Activated T-helper 1 cell treated with anti-CD3 and anti-CD28 coated beads, Interleukin-12 subunit alpha, Interleukin-12 subunit beta, Interleukin-2, Interleukin-4 antibody, amounts not matched to agents 30 ng/mL and 10 ng/mL and 1 ng/mL, durations not matched to agents 14 hours and 24 hours and 36 hours (primary cell): ENCODE measurements around the gene HOXA4. TPM values are rescaled to one million over a fixed set of nuclear protein-coding genes. Genes with fewer than 3 reads are reported as not detected.
A peak's percentile ranks its signal among the peaks of the same experiment; 100 is the strongest.

Experiments
- DNase-seq: peaks from one replicate; pipeline ENCODE4 v3.0.0; 2021; ENCODE audit warnings: low spot score
- H3K27ac Mint-ChIP-seq: one replicate; pipeline ENCODE4 v1.8.0; 2021; ENCODE audit warnings: mild to moderate bottlenecking, mixed read lengths
- H3K27me3 Mint-ChIP-seq: one replicate; pipeline ENCODE4 v1.8.0; 2022; ENCODE audit warnings: mild to moderate bottlenecking, moderate library complexity, mixed read lengths; ENCODE audit not compliant: insufficient read depth
- H3K36me3 Mint-ChIP-seq: one replicate; pipeline ENCODE4 v1.8.0; 2021; ENCODE audit warnings: low read depth, mixed read lengths
- H3K4me1 Mint-ChIP-seq: one replicate; pipeline ENCODE4 v1.8.0; 2021; ENCODE audit warnings: low read depth, mixed read lengths
- H3K4me3 Mint-ChIP-seq: one replicate; pipeline ENCODE4 v1.8.0; 2021; ENCODE audit warnings: mild to moderate bottlenecking, moderate library complexity, mixed read lengths
- H3K9me3 Mint-ChIP-seq: one replicate; pipeline ENCODE4 v1.8.0; 2021; ENCODE audit warnings: mixed read lengths
- intact Hi-C: fragments of 100-400 bp; cut with micrococcal nuclease; formaldehyde crosslinking; loops from one replicate; pipeline ENCODE4 v1.15.1; 2024
- total RNA-seq: library from RNA; stranded (reverse); gene quantifications from 2 replicates; pipeline ENCODE4 v1.2.3, GENCODE V29; 2022

Gene HOXA4
- total RNA-seq, 1 donor from 2014 or later, result not detected

GRCh38 chr7:27108390-27109127, 22.0 kb downstream of the HOXA4 start:
- H3K36me3 Mint-ChIP-seq, result no peaks in the 10 kb centered on the region
- DNase-seq, result no peak
- H3K9me3 Mint-ChIP-seq, result no peaks in the 10 kb centered on the region
- peaks cover 18% of the 10 kb centered on the region for H3K27me3 Mint-ChIP-seq
- peaks cover 5% of the 10 kb centered on the region for H3K4me1 Mint-ChIP-seq
- intact Hi-C loops, result no loop called here
- H3K4me3 Mint-ChIP-seq, result no peak overlapping the region
- no peak overlapping the region for H3K27ac Mint-ChIP-seq

- no peak overlapping the region for H3K4me3 Mint-ChIP-seq
- H3K4me1 Mint-ChIP-seq, result peaks cover 9% of the 10 kb centered on the region
- H3K9me3 Mint-ChIP-seq, result no peaks in the 10 kb centered on the region
- H3K36me3 Mint-ChIP-seq, result no peaks in the 10 kb centered on the region
- no peak overlapping the region for H3K27ac Mint-ChIP-seq
- intact Hi-C loops, result no loop called here
- no peak for DNase-seq
- peaks cover 27% of the 10 kb centered on the region for H3K27me3 Mint-ChIP-seq
These were observed 22.9 kb downstream of the HOXA4 start for GRCh38 chr7:27107391-27108381.

GRCh38 chr7:27106901-27107240, 23.7 kb downstream of the HOXA4 start:
- peaks cover 33% of the 10 kb centered on the region for H3K27me3 Mint-ChIP-seq
- H3K27ac Mint-ChIP-seq, result no peak overlapping the region
- H3K9me3 Mint-ChIP-seq, result no peaks in the 10 kb centered on the region
- no peak overlapping the region for H3K4me3 Mint-ChIP-seq
- intact Hi-C loops, result no loop called here
- H3K36me3 Mint-ChIP-seq, result no peaks in the 10 kb centered on the region
- H3K4me1 Mint-ChIP-seq, result peaks cover 13% of the 10 kb centered on the region
- DNase-seq, result no peak

DNA sequence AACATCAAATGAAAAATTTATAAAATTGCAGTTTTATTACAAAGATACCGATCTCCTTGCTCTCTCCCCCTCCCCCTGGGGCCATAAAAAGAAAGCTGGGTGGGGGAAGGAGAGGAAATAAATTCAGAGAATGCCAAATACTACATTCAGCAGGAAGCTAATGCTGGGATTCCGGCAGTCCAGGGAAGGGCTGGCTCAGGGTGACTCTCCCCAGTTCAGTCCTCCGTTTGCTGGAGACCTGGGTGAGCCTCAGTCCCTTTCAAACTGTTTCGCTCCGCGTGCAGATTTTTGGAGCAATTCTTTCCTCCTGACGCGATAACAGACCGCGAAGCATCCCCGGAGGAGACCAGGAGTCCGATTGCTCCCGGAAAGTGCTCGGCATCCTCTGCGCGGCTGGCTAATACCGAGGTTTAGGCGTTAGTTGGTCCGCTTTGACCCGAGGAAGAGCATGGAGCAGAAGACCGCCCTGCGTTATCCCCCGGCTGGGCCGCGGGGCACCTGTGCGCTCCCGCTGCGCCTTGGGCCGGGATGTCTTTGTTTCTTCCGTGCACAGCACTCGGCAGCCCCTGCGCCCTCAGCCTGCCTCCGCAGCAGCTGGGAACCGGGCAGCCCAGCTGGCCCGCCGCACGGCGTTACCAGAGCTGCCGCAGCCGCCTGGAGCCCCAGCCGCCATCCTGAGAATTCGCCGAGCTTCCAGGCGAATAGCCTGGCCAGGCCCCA, 24.2 kb downstream of the HOXA4 start:
- H3K4me1 Mint-ChIP-seq, result peaks cover 13% of the 10 kb centered on the region
- H3K9me3 Mint-ChIP-seq, result no peaks in the 10 kb centered on the region
- peaks cover 39% of the 10 kb centered on the region for H3K27me3 Mint-ChIP-seq
- no peak overlapping the region for H3K4me3 Mint-ChIP-seq
- H3K36me3 Mint-ChIP-seq, result no peaks in the 10 kb centered on the region
- DNase-seq, result no peak
- intact Hi-C loops, result no loop called here
- no peak overlapping the region for H3K27ac Mint-ChIP-seq

DNA sequence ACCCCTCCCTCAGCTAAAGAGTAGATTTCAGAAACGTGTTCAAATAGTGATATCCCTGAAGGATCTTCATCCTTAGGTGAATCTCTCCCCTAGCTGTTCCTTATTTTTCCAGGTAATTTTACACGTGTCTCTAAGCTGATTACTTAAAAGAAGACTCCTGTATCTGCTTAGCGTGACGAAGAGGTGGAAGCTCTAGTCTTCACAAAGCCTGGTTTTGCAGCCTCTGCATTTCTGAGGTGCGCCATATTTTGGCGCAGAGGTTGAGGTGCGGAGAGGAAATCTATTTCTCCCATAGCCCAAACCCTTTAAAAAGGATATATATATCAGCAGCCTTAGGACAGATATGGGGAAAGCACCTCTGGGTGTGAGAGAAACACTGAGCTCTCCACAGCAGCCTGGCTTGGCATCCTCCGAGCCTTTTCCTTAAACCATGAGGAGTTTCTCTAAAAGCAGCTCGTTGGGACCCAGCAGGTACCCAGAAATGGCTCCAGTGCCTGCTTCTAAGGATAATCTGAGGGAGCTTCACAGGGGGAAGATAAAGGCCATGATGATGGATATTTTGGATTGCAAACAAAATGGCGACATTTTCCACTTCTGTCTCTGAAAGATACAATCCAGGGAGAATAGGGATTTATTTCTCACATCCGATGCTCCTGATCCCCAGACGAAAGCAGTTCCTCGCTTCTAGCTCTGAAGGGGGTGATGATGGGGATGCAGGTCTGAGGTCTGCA, 25.1 kb downstream of the HOXA4 start:
- Mint-ChIP-seq H3K27me3 (peaks cover 47% of the 10 kb centered on the region), H3K27ac (no peak overlapping the region)
- intact Hi-C loops, result no loop called here

DNA sequence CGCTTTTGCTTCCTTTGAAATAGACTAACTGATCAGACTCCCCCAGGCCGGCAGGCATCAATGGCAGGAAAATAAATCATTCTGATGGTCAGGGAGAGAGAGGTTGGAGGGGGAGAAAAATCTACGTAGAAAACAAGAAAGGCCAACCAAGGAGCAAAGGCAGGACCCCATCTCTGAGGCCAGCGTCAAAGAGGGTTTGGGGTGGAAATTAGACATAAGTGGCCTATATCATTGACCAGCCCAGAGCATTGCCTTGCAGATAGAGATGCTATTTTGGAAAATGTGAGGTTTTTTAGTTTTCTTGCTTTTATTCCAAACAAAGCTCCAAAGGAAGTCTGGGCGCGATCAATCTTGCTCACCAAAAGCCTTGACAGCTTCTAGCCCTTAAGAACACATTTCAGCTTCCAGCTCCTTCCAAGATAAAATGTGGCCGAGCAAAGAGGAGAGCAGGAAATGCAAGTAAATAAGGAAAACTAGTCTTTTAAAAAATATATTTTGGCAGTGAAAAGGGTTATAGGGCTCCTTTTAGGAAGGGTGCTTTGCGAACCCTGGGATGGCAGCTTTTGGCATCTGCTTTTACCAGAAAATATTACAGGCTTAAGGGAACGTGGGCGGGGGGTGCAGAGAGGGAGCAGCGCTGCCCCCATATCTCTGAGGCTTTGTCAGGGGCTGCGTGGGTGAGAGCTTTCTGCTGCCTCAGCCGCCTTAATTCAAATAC, 26.1 kb downstream of the HOXA4 start:
- peaks cover 13% of the 10 kb centered on the region for H3K4me1 Mint-ChIP-seq
- H3K27me3 Mint-ChIP-seq, result peaks cover 51% of the 10 kb centered on the region
- no peak overlapping the region for H3K4me3 Mint-ChIP-seq
- no peak overlapping the region for H3K27ac Mint-ChIP-seq
- H3K36me3 Mint-ChIP-seq, result no peaks in the 10 kb centered on the region
- H3K9me3 Mint-ChIP-seq, result no peaks in the 10 kb centered on the region
- intact Hi-C loops, result no loop called here
- no peak for DNase-seq

More for the DNA sequence above, 25.1 kb downstream of the HOXA4 start:
- H3K36me3 Mint-ChIP-seq, result no peaks in the 10 kb centered on the region
- DNase-seq, result no peak
- H3K4me3 Mint-ChIP-seq, result no peak overlapping the region
- H3K9me3 Mint-ChIP-seq, result no peaks in the 10 kb centered on the region
- peaks cover 13% of the 10 kb centered on the region for H3K4me1 Mint-ChIP-seq

DNA sequence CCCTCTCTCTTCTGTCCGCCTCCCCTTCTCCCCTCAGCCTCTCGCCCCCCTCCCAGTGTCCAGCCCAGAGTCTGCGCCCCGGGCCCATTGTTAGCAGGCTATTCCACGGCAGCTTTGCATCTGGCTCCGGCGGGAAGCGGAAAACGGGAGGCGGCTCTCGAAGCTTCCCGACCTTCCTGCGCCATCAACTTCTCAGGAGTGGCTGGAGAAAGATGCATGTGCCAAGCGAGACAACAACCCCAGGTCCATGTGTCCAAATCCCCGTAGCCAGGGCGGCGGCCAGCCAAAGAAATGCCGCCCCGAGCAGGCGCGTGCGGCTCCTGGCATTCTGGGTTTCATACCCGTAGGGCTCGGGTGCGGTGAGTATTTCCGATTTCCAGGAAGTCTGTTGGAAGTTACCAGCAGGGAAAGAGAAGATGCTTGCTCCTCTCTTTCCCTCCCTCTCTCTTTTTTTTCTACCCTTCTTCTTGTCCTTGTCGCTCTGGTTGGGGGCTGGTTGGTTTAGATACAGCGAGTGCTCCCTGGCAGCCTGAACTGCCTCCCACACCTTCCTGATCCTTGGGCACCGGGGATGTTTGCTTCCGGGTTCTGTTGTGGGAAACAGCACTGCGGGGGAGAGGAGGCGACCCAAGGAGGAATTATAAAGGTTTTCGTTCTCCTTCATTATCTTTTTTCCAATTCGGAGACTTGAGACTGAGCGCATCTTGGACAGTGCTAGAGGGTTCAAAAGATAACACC, 26.9 kb downstream of the HOXA4 start:
- peaks cover 13% of the 10 kb centered on the region for H3K4me1 Mint-ChIP-seq
- H3K9me3 Mint-ChIP-seq, result no peaks in the 10 kb centered on the region
- no peak for DNase-seq
- intact Hi-C loops, result no loop called here
- H3K36me3 Mint-ChIP-seq, result peaks cover 3% of the 10 kb centered on the region
- H3K4me3 Mint-ChIP-seq, result no peak overlapping the region
- peaks cover 59% of the 10 kb centered on the region for H3K27me3 Mint-ChIP-seq
- H3K27ac Mint-ChIP-seq, result no peak overlapping the region

DNA sequence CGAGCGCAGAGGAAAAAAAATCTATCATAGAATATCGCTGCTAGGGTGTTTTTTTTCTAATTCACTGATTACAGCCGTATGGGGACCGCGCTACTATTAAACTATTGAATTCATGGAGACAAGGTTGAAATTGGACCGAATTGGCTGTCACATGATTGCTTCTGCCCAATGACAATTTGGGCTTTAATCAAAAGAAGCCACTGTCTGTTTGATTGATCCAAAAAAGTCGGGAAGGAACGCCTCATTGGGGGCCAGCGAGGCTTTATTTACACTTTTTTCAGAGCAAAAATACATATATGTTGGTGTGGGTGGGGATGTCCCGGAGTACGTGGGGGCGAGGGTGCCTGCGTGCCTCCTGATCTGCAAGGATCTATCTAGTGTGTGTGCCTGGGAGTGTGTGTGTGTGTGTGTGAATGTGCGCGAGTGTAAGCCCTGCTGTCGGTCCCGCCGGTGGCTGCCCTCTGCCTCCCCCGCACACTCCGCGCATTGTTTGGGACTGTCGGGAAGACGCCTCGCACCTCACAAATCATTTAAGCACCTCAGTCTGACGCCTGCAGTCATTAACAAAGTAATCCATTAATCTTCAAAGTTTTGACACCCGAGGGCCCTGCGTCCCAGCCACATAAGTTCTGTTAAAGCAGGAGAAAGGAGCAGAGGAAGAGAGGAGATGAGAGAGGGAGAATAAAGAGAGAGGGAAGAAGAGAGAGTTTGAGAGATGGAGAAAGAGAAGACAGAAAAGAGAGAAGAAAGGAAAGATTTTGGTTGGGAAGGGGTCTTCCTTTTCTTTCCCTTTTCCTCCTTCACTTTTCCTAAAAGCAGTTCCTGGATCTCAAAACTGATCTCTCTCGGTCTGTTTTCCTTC, 27.7 kb downstream of the HOXA4 start, which contains the start of gene HOXA2:
Gene HOXA2 (minus strand): TSS at position 103 of the 862 bp plus-strand sequence. CDS start 183 bp downstream, outside the sequence.
- intact Hi-C loops, result no loop called here
- H3K27me3 Mint-ChIP-seq, result peaks cover 65% of the 10 kb centered on the region

GRCh38 chr7:27101957-27102580, 28.5 kb downstream of the HOXA4 start:
- Mint-ChIP-seq H3K4me1 (peaks cover 17% of the 10 kb centered on the region), H3K9me3 (no peaks in the 10 kb centered on the region), H3K27me3 (peaks cover 71% of the 10 kb centered on the region), H3K4me3 (no peak overlapping the region), H3K27ac (no peak overlapping the region), H3K36me3 (peaks cover 3% of the 10 kb centered on the region)
- intact Hi-C loops, result no loop called here
- DNase-seq, result no peak

More for the DNA sequence above, 27.7 kb downstream of the HOXA4 start, which contains the start of gene HOXA2:
- Mint-ChIP-seq H3K36me3 (peaks cover 3% of the 10 kb centered on the region), H3K27ac (peak within 1 kb of the TSS; percentile 26), H3K4me1 (peaks cover 13% of the 10 kb centered on the region), H3K9me3 (no peaks in the 10 kb centered on the region), H3K4me3 (no peak within 1 kb of the TSS)
- DNase-seq, result no peak

- intact Hi-C loops, result no loop called here
- no peak overlapping the region for H3K27ac Mint-ChIP-seq
These were observed 29.2 kb downstream of the HOXA4 start for GRCh38 chr7:27101171-27101956.

More at GRCh38 chr7:27101171-27101956, 29.2 kb downstream of the HOXA4 start:
- no peak for DNase-seq
- Mint-ChIP-seq H3K4me3 (no peak overlapping the region), H3K9me3 (no peaks in the 10 kb centered on the region), H3K36me3 (peaks cover 3% of the 10 kb centered on the region), H3K27me3 (peaks cover 73% of the 10 kb centered on the region), H3K4me1 (peaks cover 19% of the 10 kb centered on the region)
